ENCODE results near the gene PIGR. TPM values are rescaled to one million over a fixed set of nuclear protein-coding genes. Genes with fewer than 3 reads are reported as not detected.

Gene PIGR
- total and polyA plus RNA-seq, 2 of the 8 experiments (the other 6 are each of a cell fraction or from before 2014, with no cell fraction given) = not detected

DNA sequence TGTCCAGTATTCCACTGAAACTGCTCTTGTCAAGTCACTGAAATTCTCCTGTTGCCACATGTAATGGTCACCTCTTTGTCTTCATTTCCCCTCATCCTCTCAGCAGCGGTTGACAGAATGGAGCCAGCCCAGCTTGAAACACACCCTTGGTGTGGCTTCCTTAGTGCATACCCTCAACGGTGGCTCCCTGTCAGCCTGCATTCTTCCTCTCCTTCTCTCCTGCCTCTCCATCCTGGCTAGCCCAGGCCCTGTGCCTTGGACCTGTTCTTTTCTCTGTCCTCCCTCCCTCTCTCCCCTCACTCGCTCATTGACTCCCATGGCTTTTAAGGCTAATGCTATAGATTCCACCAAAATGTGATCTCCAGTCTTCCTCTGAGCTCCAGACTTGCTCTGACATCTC is 28.2 kb downstream of the PIGR start (continued):
- TF ChIP-seq, protein P1, sequence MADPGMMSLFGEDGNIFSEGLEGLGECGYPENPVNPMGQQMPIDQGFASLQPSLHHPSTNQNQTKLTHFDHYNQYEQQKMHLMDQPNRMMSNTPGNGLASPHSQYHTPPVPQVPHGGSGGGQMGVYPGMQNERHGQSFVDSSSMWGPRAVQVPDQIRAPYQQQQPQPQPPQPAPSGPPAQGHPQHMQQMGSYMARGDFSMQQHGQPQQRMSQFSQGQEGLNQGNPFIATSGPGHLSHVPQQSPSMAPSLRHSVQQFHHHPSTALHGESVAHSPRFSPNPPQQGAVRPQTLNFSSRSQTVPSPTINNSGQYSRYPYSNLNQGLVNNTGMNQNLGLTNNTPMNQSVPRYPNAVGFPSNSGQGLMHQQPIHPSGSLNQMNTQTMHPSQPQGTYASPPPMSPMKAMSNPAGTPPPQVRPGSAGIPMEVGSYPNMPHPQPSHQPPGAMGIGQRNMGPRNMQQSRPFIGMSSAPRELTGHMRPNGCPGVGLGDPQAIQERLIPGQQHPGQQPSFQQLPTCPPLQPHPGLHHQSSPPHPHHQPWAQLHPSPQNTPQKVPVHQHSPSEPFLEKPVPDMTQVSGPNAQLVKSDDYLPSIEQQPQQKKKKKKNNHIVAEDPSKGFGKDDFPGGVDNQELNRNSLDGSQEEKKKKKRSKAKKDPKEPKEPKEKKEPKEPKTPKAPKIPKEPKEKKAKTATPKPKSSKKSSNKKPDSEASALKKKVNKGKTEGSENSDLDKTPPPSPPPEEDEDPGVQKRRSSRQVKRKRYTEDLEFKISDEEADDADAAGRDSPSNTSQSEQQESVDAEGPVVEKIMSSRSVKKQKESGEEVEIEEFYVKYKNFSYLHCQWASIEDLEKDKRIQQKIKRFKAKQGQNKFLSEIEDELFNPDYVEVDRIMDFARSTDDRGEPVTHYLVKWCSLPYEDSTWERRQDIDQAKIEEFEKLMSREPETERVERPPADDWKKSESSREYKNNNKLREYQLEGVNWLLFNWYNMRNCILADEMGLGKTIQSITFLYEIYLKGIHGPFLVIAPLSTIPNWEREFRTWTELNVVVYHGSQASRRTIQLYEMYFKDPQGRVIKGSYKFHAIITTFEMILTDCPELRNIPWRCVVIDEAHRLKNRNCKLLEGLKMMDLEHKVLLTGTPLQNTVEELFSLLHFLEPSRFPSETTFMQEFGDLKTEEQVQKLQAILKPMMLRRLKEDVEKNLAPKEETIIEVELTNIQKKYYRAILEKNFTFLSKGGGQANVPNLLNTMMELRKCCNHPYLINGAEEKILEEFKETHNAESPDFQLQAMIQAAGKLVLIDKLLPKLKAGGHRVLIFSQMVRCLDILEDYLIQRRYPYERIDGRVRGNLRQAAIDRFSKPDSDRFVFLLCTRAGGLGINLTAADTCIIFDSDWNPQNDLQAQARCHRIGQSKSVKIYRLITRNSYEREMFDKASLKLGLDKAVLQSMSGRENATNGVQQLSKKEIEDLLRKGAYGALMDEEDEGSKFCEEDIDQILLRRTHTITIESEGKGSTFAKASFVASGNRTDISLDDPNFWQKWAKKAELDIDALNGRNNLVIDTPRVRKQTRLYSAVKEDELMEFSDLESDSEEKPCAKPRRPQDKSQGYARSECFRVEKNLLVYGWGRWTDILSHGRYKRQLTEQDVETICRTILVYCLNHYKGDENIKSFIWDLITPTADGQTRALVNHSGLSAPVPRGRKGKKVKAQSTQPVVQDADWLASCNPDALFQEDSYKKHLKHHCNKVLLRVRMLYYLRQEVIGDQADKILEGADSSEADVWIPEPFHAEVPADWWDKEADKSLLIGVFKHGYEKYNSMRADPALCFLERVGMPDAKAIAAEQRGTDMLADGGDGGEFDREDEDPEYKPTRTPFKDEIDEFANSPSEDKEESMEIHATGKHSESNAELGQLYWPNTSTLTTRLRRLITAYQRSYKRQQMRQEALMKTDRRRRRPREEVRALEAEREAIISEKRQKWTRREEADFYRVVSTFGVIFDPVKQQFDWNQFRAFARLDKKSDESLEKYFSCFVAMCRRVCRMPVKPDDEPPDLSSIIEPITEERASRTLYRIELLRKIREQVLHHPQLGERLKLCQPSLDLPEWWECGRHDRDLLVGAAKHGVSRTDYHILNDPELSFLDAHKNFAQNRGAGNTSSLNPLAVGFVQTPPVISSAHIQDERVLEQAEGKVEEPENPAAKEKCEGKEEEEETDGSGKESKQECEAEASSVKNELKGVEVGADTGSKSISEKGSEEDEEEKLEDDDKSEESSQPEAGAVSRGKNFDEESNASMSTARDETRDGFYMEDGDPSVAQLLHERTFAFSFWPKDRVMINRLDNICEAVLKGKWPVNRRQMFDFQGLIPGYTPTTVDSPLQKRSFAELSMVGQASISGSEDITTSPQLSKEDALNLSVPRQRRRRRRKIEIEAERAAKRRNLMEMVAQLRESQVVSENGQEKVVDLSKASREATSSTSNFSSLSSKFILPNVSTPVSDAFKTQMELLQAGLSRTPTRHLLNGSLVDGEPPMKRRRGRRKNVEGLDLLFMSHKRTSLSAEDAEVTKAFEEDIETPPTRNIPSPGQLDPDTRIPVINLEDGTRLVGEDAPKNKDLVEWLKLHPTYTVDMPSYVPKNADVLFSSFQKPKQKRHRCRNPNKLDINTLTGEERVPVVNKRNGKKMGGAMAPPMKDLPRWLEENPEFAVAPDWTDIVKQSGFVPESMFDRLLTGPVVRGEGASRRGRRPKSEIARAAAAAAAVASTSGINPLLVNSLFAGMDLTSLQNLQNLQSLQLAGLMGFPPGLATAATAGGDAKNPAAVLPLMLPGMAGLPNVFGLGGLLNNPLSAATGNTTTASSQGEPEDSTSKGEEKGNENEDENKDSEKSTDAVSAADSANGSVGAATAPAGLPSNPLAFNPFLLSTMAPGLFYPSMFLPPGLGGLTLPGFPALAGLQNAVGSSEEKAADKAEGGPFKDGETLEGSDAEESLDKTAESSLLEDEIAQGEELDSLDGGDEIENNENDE (IDR thresholded peaks at IDR 0.05; ENCODE audit: insufficient replicate concordance, low read length) = no peak
- TF ChIP-seq EP300 (IDR thresholded peaks at IDR 0.05; ENCODE audit: borderline replicate concordance in 1 of 2, low read depth in 2 of 2, low read length in 2 of 2) (no peak), TAF7 (optimal IDR thresholded peaks at IDR 0.05; ENCODE audit: borderline replicate concordance, low read depth, low read length) (no peak), NANOG (IDR thresholded peaks at IDR 0.05; ENCODE audit: insufficient read depth, low read depth, low read length, poor library complexity, severe bottlenecking) (no peak), EGR1 (IDR thresholded peaks at IDR 0.05; ENCODE audit: borderline replicate concordance, low read depth, low read length) (no peak), ATF3 (IDR thresholded peaks at IDR 0.05; ENCODE audit: insufficient read depth, low read depth, low read length) (no peak), EZH2 (IDR thresholded peaks at IDR 0.05; ENCODE audit: low read depth, low read length, severe bottlenecking) (no peak), ZNF274 (IDR thresholded peaks at IDR 0.05; ENCODE audit: borderline replicate concordance, extremely low read depth, low read length) (no peak)
- TF ChIP-seq, protein P2, sequence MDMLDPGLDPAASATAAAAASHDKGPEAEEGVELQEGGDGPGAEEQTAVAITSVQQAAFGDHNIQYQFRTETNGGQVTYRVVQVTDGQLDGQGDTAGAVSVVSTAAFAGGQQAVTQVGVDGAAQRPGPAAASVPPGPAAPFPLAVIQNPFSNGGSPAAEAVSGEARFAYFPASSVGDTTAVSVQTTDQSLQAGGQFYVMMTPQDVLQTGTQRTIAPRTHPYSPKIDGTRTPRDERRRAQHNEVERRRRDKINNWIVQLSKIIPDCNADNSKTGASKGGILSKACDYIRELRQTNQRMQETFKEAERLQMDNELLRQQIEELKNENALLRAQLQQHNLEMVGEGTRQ (IDR thresholded peaks at IDR 0.05; ENCODE audit: low read length) = no peak
